Right lobe of liver (tissue), 6 donors: ENCODE data around the gene BAHCC1. TPM values are rescaled to one million over a fixed set of nuclear protein-coding genes. Genes with fewer than 3 reads are reported as not detected.

Experiments used
- ATAC-seq, 4 donors: fragments of 200-7000 bp; cut with Tn5 transposase; one replicate each; pipeline ENCODE4 v1.9.1; 2020; ENCODE audit warnings: mild to moderate bottlenecking in 4 of 4, moderate library complexity in 4 of 4
- DNase-seq, 3 donors: peaks; one replicate each; pipeline ENCODE4 v3.0.0-alpha.2; 2020
- H3K27ac ChIP-seq, 3 donors: fragments of 200-600 bp; one replicate each; pipeline ENCODE4 v1.8.0; 2022
- H3K27me3 ChIP-seq, 2 donors: fragments of 200-600 bp; one replicate each; pipeline ENCODE4 v1.8.0; 2022
- H3K36me3 ChIP-seq, 4 donors: fragments of 200-600 bp; sonication (generic) in 1 of 4; one replicate each; pipeline versions ENCODE4 v1.5.1 to v1.8.0; 2017 to 2022; ENCODE audit warnings: control low read depth in 1 of 4
- H3K4me1 ChIP-seq, 4 donors: fragments of 200-600 bp; sonication (generic) in 1 of 4; one replicate each; pipeline versions ENCODE4 v1.5.1 to v1.8.0; 2017 to 2022; ENCODE audit warnings: control low read depth in 1 of 4
- H3K4me3 ChIP-seq, 3 donors: fragments of 200-600 bp; one replicate each; pipeline ENCODE4 v1.8.0; 2022
- H3K9me3 ChIP-seq, 4 donors: fragments of 200-600 bp; sonication (generic) in 1 of 4; one replicate each; pipeline versions ENCODE4 v1.5.1 to v1.8.0; 2017 to 2022; ENCODE audit warnings: control low read depth in 1 of 4
- CTCF ChIP-seq, 4 donors: fragments of 200-600 bp in 3 of 4; fragments of 450-650 bp in 1 of 4; IDR thresholded peaks; one replicate each; pipeline versions ENCODE4 v1.5.1 to v1.8.0; 2016 to 2022; ENCODE audit warnings: antibody characterized with exemption in 4 of 4, mild to moderate bottlenecking in 2 of 4
- POLR2A ChIP-seq: fragments of 450-650 bp; IDR thresholded peaks from one replicate; pipeline ENCODE4 v1.6.1; 2017; ENCODE audit warnings: antibody characterized with exemption, mild to moderate bottlenecking
- WGBS: methylation state at CpG from one replicate; pipeline ENCODE4 v1.1.6; 2018; ENCODE audit warnings: low coverage, low lambda C conversion rate; ENCODE audit not compliant: insufficient coverage; ENCODE audit errors: missing lambda C conversion rate; 5-methylcytosine and 5-hydroxymethylcytosine counted together
- intact Hi-C, 2 donors: fragments of 100-400 bp; cut with DNase I; formaldehyde crosslinking; loops; one replicate each; pipeline versions ENCODE4 v1.11.2 to v1.14.1; 2022
- total RNA-seq, 6 experiments: library from RNA; depleted of rRNA in 2 of 6; stranded (reverse); fragments of >200 nt in 2 of 6; fragmentation: NEBNext Ultra II Directional in 3 of 6; extraction: Animal tissue kit (Norgen Biotek cat#: 25700) in 3 of 6; gene quantifications; one replicate each; pipeline versions ENCODE4 v1.1.0 to v1.2.4, GENCODE V29; 2016 to 2023
- donor health status: DM: no; HTN: yes; CAD: no.
- donor health status: DM: no; HTN: no; CAD: no.
- donor health status: DM: no; HTN: no; CAD: no.
- donor health status: DM: no; HTN: yes; CAD: no.
- donor health status: DM: no; HTN: yes; CAD: no.

BAHCC1 gene
- total RNA-seq, 6 experiments from 2014 or later: 2.5 to 6.4 (median 4.9) TPM

GRCh38 chr17:81365148-81365600, 30.1 kb upstream of the BAHCC1 start:
- DNase-seq: peak in 1 of 3 donors; percentile 53
- intact Hi-C loops: no loop called here
- no peaks in the 10 kb centered on the region for H3K27me3 ChIP-seq
- no peaks in the 10 kb centered on the region for H3K9me3 ChIP-seq
- no peak overlapping the region for H3K4me3 ChIP-seq
- no peaks in the 10 kb centered on the region for H3K4me1 ChIP-seq
- ATAC-seq: peak; percentile 17 to 54 (median 30)
- H3K27ac ChIP-seq: no peak overlapping the region
- no peaks in the 10 kb centered on the region for H3K36me3 ChIP-seq
- no peak for TF ChIP-seq CTCF (IDR thresholded peaks at IDR 0.05)
- TF ChIP-seq POLR2A: no peak
- WGBS: 66% methylated on average over 6 of the region's 22 CpGs

- TF ChIP-seq CTCF (IDR thresholded peaks at IDR 0.05) (no peak), POLR2A (no peak)
- intact Hi-C loops: no loop called here
- Histone ChIP-seq H3K27me3 (no peaks in the 10 kb centered on the region), H3K4me3 (no peak overlapping the region), H3K9me3 (no peaks in the 10 kb centered on the region), H3K36me3 (no peaks in the 10 kb centered on the region), H3K27ac (no peak overlapping the region), H3K4me1 (no peaks in the 10 kb centered on the region)
- peak; percentile 27 to 63 (median 44) for ATAC-seq
- DNase-seq: no peak
- WGBS: 38% methylated on average over 5 of the region's 30 CpGs
These were observed 29.4 kb upstream of the BAHCC1 start for GRCh38 chr17:81365601-81366585.

- DNase-seq (no peak), ATAC-seq (no peak)
- Histone ChIP-seq H3K4me3 (no peak overlapping the region), H3K36me3 (no peaks in the 10 kb centered on the region), H3K27ac (no peak overlapping the region), H3K27me3 (no peaks in the 10 kb centered on the region), H3K9me3 (no peaks in the 10 kb centered on the region), H3K4me1 (no peaks in the 10 kb centered on the region)
- 50% methylated on average over 1 of the region's 11 CpGs for WGBS
- no peak for TF ChIP-seq CTCF (IDR thresholded peaks at IDR 0.05)
- no peak for TF ChIP-seq POLR2A
- intact Hi-C loops: no loop called here
These were observed 28.6 kb upstream of the BAHCC1 start for GRCh38 chr17:81366648-81367047.

- TF ChIP-seq POLR2A: no peak
- no peak for TF ChIP-seq CTCF (IDR thresholded peaks at IDR 0.05)
- intact Hi-C loops: no loop called here
- H3K4me1 ChIP-seq: no peaks in the 10 kb centered on the region
- no peak overlapping the region for H3K27ac ChIP-seq
- no peaks in the 10 kb centered on the region for H3K27me3 ChIP-seq
- ATAC-seq: no peak
- no CpG with 5 or more reads among the region's 12 CpGs for WGBS
- no peak for DNase-seq
- no peaks in the 10 kb centered on the region for H3K36me3 ChIP-seq
- no peak overlapping the region for H3K4me3 ChIP-seq
- H3K9me3 ChIP-seq: no peaks in the 10 kb centered on the region
These were observed 28.1 kb upstream of the BAHCC1 start for GRCh38 chr17:81367171-81367570.
